B cell (primary cell): ENCODE results near the gene DFFB. TPM values are rescaled to one million over a fixed set of nuclear protein-coding genes. Genes with fewer than 3 reads are reported as not detected.

Experiments used
- ATAC-seq: fragments of 200-7000 bp; cut with Tn5 transposase; one replicate; pipeline ENCODE4 v1.10.0; 2021; ENCODE audit warnings: low read depth, mild to moderate bottlenecking, moderate number of reproducible peaks, moderate library complexity
- CTCF ChIA-PET: fragments of 350-600 bp; sonication (Branson Sonifier 250); formaldehyde crosslinking; loops from one replicate; lab custom pipeline; 2021; ENCODE audit warnings: antibody characterized with exemption, inconsistent platforms; lab: Charles Lee
- POLR2A ChIA-PET: fragments of 350-600 bp; sonication (Branson Sonifier 250); formaldehyde crosslinking; loops from one replicate; lab custom pipeline; 2021; ENCODE audit warnings: antibody characterized with exemption; lab: Charles Lee
- DNase-seq: peaks from one replicate; pipeline ENCODE4 v3.0.0; 2013
- H2AFZ ChIP-seq: 2 replicates; pipeline ENCODE4 v1.6.1; 2012; ENCODE audit warnings: mild to moderate bottlenecking, low read depth, low read length; ENCODE audit not compliant: insufficient read depth, poor library complexity, severe bottlenecking
- H3K27ac ChIP-seq, 2 donors: 1 replicate in 1 of 2; 2 replicates in 1 of 2; pipeline ENCODE4 v1.5.1; 2012 to 2013; ENCODE audit warnings: low read length in 2 of 2, mild to moderate bottlenecking in 2 of 2, moderate library complexity in 1 of 2
- H3K27me3 ChIP-seq, 4 experiments: fragments of 200-600 bp in 1 of 4; sonication (generic) in 1 of 4; replicated peaks in 1 of 4; 1 replicate in 2 of 4; 2 replicates in 2 of 4; pipeline versions ENCODE4 v1.6.1 to v1.7.0; 2013 to 2016; ENCODE audit warnings: low read length in 3 of 4, mild to moderate bottlenecking in 2 of 4, mixed read lengths in 1 of 4, moderate library complexity in 1 of 4; ENCODE audit not compliant: insufficient read depth in 4 of 4, control insufficient read depth in 3 of 4; ENCODE audit errors: control extremely low read depth in 1 of 4
- H3K36me3 ChIP-seq, 2 experiments: replicated peaks in 1 of 2; 1 replicate in 1 of 2; 2 replicates in 1 of 2; pipeline versions ENCODE4 v1.6.1 to v1.7.1; 2013; ENCODE audit warnings: low read length in 1 of 2; ENCODE audit not compliant: insufficient read depth in 2 of 2, control insufficient read depth in 1 of 2; ENCODE audit errors: control extremely low read depth in 1 of 2, extremely low read depth in 1 of 2
- H3K4me1 ChIP-seq, 2 donors: fragments of 200-600 bp in 1 of 2; sonication (generic) in 1 of 2; 1 replicate in 1 of 2; 2 replicates in 1 of 2; pipeline versions ENCODE4 v1.5.1 to v1.6.1; 2013 to 2017; ENCODE audit warnings: low read length in 2 of 2; ENCODE audit not compliant: control insufficient read depth in 2 of 2, insufficient read depth in 2 of 2
- H3K4me2 ChIP-seq: replicated peaks from 2 replicates; pipeline ENCODE3; 2012; ENCODE audit warnings: mild to moderate bottlenecking, low read depth, low read length; ENCODE audit not compliant: poor library complexity, severe bottlenecking
- H3K4me3 ChIP-seq, 5 experiments: fragments of 200-600 bp in 1 of 5; sonication (generic) in 1 of 5; 1 replicate in 3 of 5; 2 replicates in 2 of 5; pipeline versions ENCODE4 v1.5.1 to v1.7.0; 2011 to 2016; ENCODE audit warnings: low read length in 4 of 5, mild to moderate bottlenecking in 4 of 5, low read depth in 2 of 5, control low read depth in 1 of 5, moderate library complexity in 1 of 5; ENCODE audit not compliant: insufficient read depth in 1 of 5; ENCODE audit errors: control extremely low read depth in 1 of 5, extremely low read depth in 1 of 5
- H3K79me2 ChIP-seq: fragments of 200-600 bp; sonication (generic); one replicate; pipeline ENCODE4 v1.6.0; 2016; ENCODE audit warnings: low read length; ENCODE audit not compliant: control insufficient read depth, insufficient read depth
- H3K9ac ChIP-seq: fragments of 200-600 bp; sonication (generic); 2 replicates; pipeline ENCODE4 v1.6.1; 2017; ENCODE audit warnings: mild to moderate bottlenecking, low read length, moderate library complexity
- H3K9me3 ChIP-seq, 3 donors: one replicate each; pipeline versions ENCODE4 v1.6.1 to v1.7.1; 2013; ENCODE audit warnings: low read length in 2 of 3; ENCODE audit not compliant: control insufficient read depth in 2 of 3, insufficient read depth in 1 of 3; ENCODE audit errors: control extremely low read depth in 1 of 3
- H4K20me1 ChIP-seq: 2 replicates; pipeline ENCODE4 v1.6.0; 2012; ENCODE audit warnings: mild to moderate bottlenecking, low read length; ENCODE audit not compliant: insufficient read depth, control insufficient read depth, poor library complexity, severe bottlenecking
- H3K27ac Mint-ChIP-seq: one replicate; pipeline ENCODE4 v1.8.0; 2021; ENCODE audit warnings: mixed read lengths
- H3K27me3 Mint-ChIP-seq: one replicate; pipeline ENCODE4 v1.8.0; 2021; ENCODE audit warnings: mixed read lengths
- H3K4me1 Mint-ChIP-seq: one replicate; pipeline ENCODE4 v1.8.0; 2021; ENCODE audit warnings: mixed read lengths
- H3K4me3 Mint-ChIP-seq: one replicate; pipeline ENCODE4 v1.8.0; 2021; ENCODE audit warnings: mixed read lengths
- H3K9me3 Mint-ChIP-seq: one replicate; pipeline ENCODE4 v1.8.0; 2022; ENCODE audit warnings: mixed read lengths; ENCODE audit not compliant: insufficient read depth
- CTCF ChIP-seq: fragments of 200-600 bp; IDR thresholded peaks from one replicate; pipeline ENCODE4 v1.8.0; 2022; ENCODE audit warnings: antibody characterized with exemption, mild to moderate bottlenecking
- EZH2 ChIP-seq: IDR thresholded peaks from 2 replicates; pipeline ENCODE4 v1.6.1; 2012; ENCODE audit warnings: borderline replicate concordance, low read depth, mild to moderate bottlenecking, moderate library complexity, low read length; ENCODE audit not compliant: insufficient read depth, poor library complexity, severe bottlenecking
- WGBS: methylation state at CpG from one replicate; pipeline ENCODE4 v1.1.5; 2013; ENCODE audit warnings: missing lambda C conversion rate; ENCODE audit not compliant: insufficient coverage; 5-methylcytosine and 5-hydroxymethylcytosine counted together
- intact Hi-C: fragments of 100-400 bp; cut with micrococcal nuclease; formaldehyde crosslinking; loops from one replicate; pipeline ENCODE4 v1.10.0; 2022
- polyA plus RNA-seq: library from polyadenylated mRNA; depleted of rRNA; stranded (reverse); fragments of >200 nt; gene quantifications from 2 replicates; pipeline ENCODE4 v1.2.3, GENCODE V29; 2012
- total RNA-seq, 2 donors: library from RNA; stranded (reverse); fragments of 120-200 nt in 1 of 2; gene quantifications; 1 replicate in 1 of 2; 2 replicates in 1 of 2; pipeline versions ENCODE4 v1.2.3 to v1.2.4, GENCODE V29; 2013 to 2022

DFFB gene
- total and polyA plus RNA-seq, 2 donors (not counting 1 experiment from before 2014, with no cell fraction given): 14.0 to 17.4 TPM

- TF ChIP-seq CTCF (no peak), EZH2 (no peak)
- H3K9me3 Mint-ChIP-seq: peaks cover 2% of the 10 kb centered on the region
- H3K4me1 ChIP-seq: peaks cover 4 to 14% of the 10 kb centered on the region in 2 donors
- ChIA-PET POLR2A (no interaction called here), CTCF (interaction anchor here (1.0 kb wide), 1 partner anchor 311 kb away, joined by 3 read pairs; no protein-coding TSS in a partner anchor)
- 90% methylated on average over 13 of the region's 14 CpGs for WGBS
- H3K36me3 ChIP-seq: no peaks in the 10 kb centered on the region
- peaks cover 0 to 12% (median 0%) of the 10 kb centered on the region in 4 experiments for H3K27me3 ChIP-seq
- no peak overlapping the region for H3K27ac Mint-ChIP-seq
- H3K27me3 Mint-ChIP-seq: peaks cover under 1% of the 10 kb centered on the region
- DNase-seq (no peak), ATAC-seq (no peak)
- H3K4me3 Mint-ChIP-seq: no peak overlapping the region
- no peak overlapping the region for H3K27ac ChIP-seq
- H3K9ac ChIP-seq: no peak overlapping the region
- no peaks in the 10 kb centered on the region for H3K9me3 ChIP-seq
- no peaks in the 10 kb centered on the region for H3K79me2 ChIP-seq
- intact Hi-C loops: no loop called here
- no peak overlapping the region for H2AFZ ChIP-seq
- no peaks in the 10 kb centered on the region for H4K20me1 ChIP-seq
- H3K4me2 ChIP-seq: no peak overlapping the region
- peaks cover 16% of the 10 kb centered on the region for H3K4me1 Mint-ChIP-seq
- no peak overlapping the region for H3K4me3 ChIP-seq
These were observed 57.6 kb downstream of the DFFB start for GRCh38 chr1:3914911-3915310.

GRCh38 chr1:3915551-3916121 lies 58.4 kb downstream of the DFFB start:
- Histone ChIP-seq H3K27ac (no peak overlapping the region), H3K9ac (no peak overlapping the region), H2AFZ (no peak overlapping the region), H3K27me3 (peaks cover 0 to 6% (median 0%) of the 10 kb centered on the region in 4 experiments), H3K4me3 (no peak overlapping the region), H3K36me3 (no peaks in the 10 kb centered on the region), H3K79me2 (no peaks in the 10 kb centered on the region), H4K20me1 (no peaks in the 10 kb centered on the region), H3K4me2 (no peak overlapping the region), H3K9me3 (no peaks in the 10 kb centered on the region), H3K4me1 (peaks cover 4 to 7% of the 10 kb centered on the region in 2 donors)
- Mint-ChIP-seq H3K27me3 (no peaks in the 10 kb centered on the region), H3K4me1 (peaks cover 9% of the 10 kb centered on the region), H3K27ac (peak overlapping the region; percentile 10), H3K4me3 (no peak overlapping the region), H3K9me3 (peaks cover 2% of the 10 kb centered on the region)
- WGBS: 93% methylated on average over 10 of the region's 15 CpGs
- ChIA-PET POLR2A (no interaction called here), CTCF (interaction anchor here (1.0 kb wide), 1 partner anchor 310 kb away, joined by 3 read pairs; no protein-coding TSS in a partner anchor)
- DNase-seq (no peak), ATAC-seq (no peak)
- intact Hi-C loops: no loop called here
- no peak for TF ChIP-seq CTCF
- no peak for TF ChIP-seq EZH2
